B cell (primary cell): ENCODE results near the gene FLCN.

Experiments
- EZH2 ChIP-seq: IDR thresholded peaks from 2 replicates; pipeline ENCODE4 v1.6.1; 2012; ENCODE audit warnings: borderline replicate concordance, low read depth, mild to moderate bottlenecking, moderate library complexity, low read length; ENCODE audit not compliant: insufficient read depth, poor library complexity, severe bottlenecking
- TF ChIP-seq, protein P1 (sequence below): fragments of 200-600 bp; IDR thresholded peaks from one replicate; pipeline ENCODE4 v1.8.0; 2022; ENCODE audit warnings: antibody characterized with exemption, mild to moderate bottlenecking

DNA sequence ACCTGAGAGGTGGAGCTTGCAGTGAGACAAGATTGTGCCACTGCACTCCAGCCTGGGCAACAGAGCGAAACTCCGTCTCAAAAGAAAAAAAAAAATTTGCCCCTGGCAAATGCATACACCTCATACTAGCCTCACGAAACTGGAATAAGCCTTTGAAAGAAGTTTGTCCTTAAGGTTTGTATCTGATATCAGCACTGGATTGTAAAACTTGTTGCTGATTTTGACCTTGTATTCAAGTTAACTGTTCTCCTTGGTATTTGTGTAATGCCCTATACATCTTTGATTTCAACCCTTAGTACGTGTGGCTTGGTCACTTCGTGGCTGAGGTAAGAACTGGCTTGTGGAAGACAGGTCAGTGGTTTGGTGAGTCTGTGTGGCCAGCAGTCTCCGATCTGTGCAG lies 6.2 kb upstream of the FLCN start:
- TF ChIP-seq, protein P1, sequence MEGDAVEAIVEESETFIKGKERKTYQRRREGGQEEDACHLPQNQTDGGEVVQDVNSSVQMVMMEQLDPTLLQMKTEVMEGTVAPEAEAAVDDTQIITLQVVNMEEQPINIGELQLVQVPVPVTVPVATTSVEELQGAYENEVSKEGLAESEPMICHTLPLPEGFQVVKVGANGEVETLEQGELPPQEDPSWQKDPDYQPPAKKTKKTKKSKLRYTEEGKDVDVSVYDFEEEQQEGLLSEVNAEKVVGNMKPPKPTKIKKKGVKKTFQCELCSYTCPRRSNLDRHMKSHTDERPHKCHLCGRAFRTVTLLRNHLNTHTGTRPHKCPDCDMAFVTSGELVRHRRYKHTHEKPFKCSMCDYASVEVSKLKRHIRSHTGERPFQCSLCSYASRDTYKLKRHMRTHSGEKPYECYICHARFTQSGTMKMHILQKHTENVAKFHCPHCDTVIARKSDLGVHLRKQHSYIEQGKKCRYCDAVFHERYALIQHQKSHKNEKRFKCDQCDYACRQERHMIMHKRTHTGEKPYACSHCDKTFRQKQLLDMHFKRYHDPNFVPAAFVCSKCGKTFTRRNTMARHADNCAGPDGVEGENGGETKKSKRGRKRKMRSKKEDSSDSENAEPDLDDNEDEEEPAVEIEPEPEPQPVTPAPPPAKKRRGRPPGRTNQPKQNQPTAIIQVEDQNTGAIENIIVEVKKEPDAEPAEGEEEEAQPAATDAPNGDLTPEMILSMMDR: no peak
- TF ChIP-seq EZH2: no peak
